Fibroblast of lung (primary cell): Measurements from ENCODE around the gene IKBKG. TPM values are rescaled to one million over a fixed set of nuclear protein-coding genes. Genes with fewer than 3 reads are reported as not detected.
A peak's percentile ranks its signal among the peaks of the same experiment; 100 is the strongest.

Source experiments
- DNase-seq, 2 donors: peaks; one replicate each; pipeline versions ENCODE4 v3.0.0 to v3.0.0-alpha.2; 2010; ENCODE audit warnings: low read depth in 2 of 2
- H2AFZ ChIP-seq: 2 replicates; pipeline ENCODE4 v1.5.1; 2012; ENCODE audit warnings: low read length, control low read depth, inconsistent platforms
- H3K27ac ChIP-seq: 2 replicates; pipeline ENCODE4 v1.5.1; 2011; ENCODE audit warnings: low read length, control low read depth; ENCODE audit not compliant: insufficient read depth
- H3K27me3 ChIP-seq: 2 replicates; pipeline ENCODE4 v1.5.1; 2011; ENCODE audit warnings: mild to moderate bottlenecking, low read length; ENCODE audit not compliant: control insufficient read depth, insufficient read depth
- H3K36me3 ChIP-seq: 2 replicates; pipeline ENCODE4 v1.5.1; 2011; ENCODE audit warnings: low read length; ENCODE audit not compliant: control insufficient read depth, insufficient read depth
- H3K4me1 ChIP-seq: 2 replicates; pipeline ENCODE4 v1.5.1; 2011; ENCODE audit warnings: low read length; ENCODE audit not compliant: control insufficient read depth, insufficient read depth; ENCODE audit errors: extremely low read depth
- H3K4me2 ChIP-seq: 2 replicates; pipeline ENCODE4 v1.5.1; 2011; ENCODE audit warnings: low read length, control low read depth; ENCODE audit not compliant: insufficient read depth; ENCODE audit errors: extremely low read depth
- H3K4me3 ChIP-seq, 4 experiments: fragments of 200-600 bp in 1 of 4; sonication (generic) in 1 of 4; replicated peaks in 1 of 4; 2 replicates each; pipeline ENCODE4 v1.5.1; 2011 to 2016; ENCODE audit warnings: low read length in 4 of 4, low read depth in 3 of 4, mild to moderate bottlenecking in 3 of 4, control low read depth in 2 of 4, inconsistent platforms in 1 of 4, mixed read lengths in 1 of 4; ENCODE audit not compliant: insufficient read depth in 1 of 4; ENCODE audit errors: control extremely low read depth in 1 of 4
- H3K79me2 ChIP-seq: 2 replicates; pipeline ENCODE4 v1.5.1; 2012; ENCODE audit warnings: mild to moderate bottlenecking, low read length, inconsistent platforms; ENCODE audit not compliant: control insufficient read depth, insufficient read depth
- H3K9ac ChIP-seq: 2 replicates; pipeline ENCODE4 v1.5.1; 2011; ENCODE audit warnings: mild to moderate bottlenecking, low read length, control low read depth; ENCODE audit not compliant: insufficient read depth
- H3K9me3 ChIP-seq: 2 replicates; pipeline ENCODE4 v1.5.1; 2012; ENCODE audit warnings: low read depth, low read length; ENCODE audit not compliant: control insufficient read depth, insufficient read depth
- H4K20me1 ChIP-seq: 2 replicates; pipeline ENCODE4 v1.5.1; 2011; ENCODE audit warnings: low read length; ENCODE audit not compliant: control insufficient read depth, insufficient read depth; ENCODE audit errors: extremely low read depth
- CTCF ChIP-seq, 2 donors: IDR thresholded peaks in 1 of 2; conservative IDR thresholded peaks in 1 of 2; 1 replicate in 1 of 2; 2 replicates in 1 of 2; pipeline ENCODE4 v1.5.1; 2011 to 2012; ENCODE audit warnings: low read length in 2 of 2, control low read depth in 1 of 2, inconsistent platforms in 1 of 2, low read depth in 1 of 2, mild to moderate bottlenecking in 1 of 2
- EZH2 ChIP-seq: IDR thresholded peaks from 2 replicates; pipeline ENCODE4 v1.5.1; 2012; ENCODE audit warnings: low read length, control low read depth, mild to moderate bottlenecking; ENCODE audit errors: missing control alignments
- polyA plus RNA-seq, 2 donors: library from polyadenylated mRNA; depleted of rRNA in 1 of 2; stranded (reverse) in 1 of 2; unstranded in 1 of 2; fragments of >200 nt; gene quantifications; 2 replicates each; pipeline ENCODE4 v1.2.1, GENCODE V29; 2011 to 2012; ENCODE audit warnings: missing spikeins in 1 of 2
- total RNA-seq: library from RNA; depleted of rRNA; stranded (reverse); fragments of >200 nt; gene quantifications from 2 replicates; pipeline ENCODE4 v1.2.1, GENCODE V29; 2014

The IKBKG gene
- total and polyA plus RNA-seq, 2 donors (not counting 1 experiment from before 2014, with no cell fraction given): 14.8 to 20.1 TPM

GRCh38 chrX:154502989-154503388 is 44.4 kb upstream of the IKBKG start:
- Histone ChIP-seq H3K36me3 (no peaks in the 10 kb centered on the region), H3K4me3 (no peak overlapping the region), H3K27ac (no peak overlapping the region), H3K4me2 (no peak overlapping the region), H4K20me1 (no peaks in the 10 kb centered on the region), H3K79me2 (no peaks in the 10 kb centered on the region), H3K9me3 (no peaks in the 10 kb centered on the region), H2AFZ (no peak overlapping the region), H3K9ac (no peak overlapping the region), H3K4me1 (peaks cover 3% of the 10 kb centered on the region), H3K27me3 (no peaks in the 10 kb centered on the region)
- no peak for TF ChIP-seq CTCF (conservative IDR thresholded peaks at IDR 0.05 in 1 of 2, IDR thresholded peaks at IDR 0.05 in 1 of 2; ENCODE audit: low read depth in 1 of 2, low read length in 2 of 2)
- no peak for TF ChIP-seq EZH2
- DNase-seq: no peak

- H3K27ac ChIP-seq: no peak overlapping the region
- no peaks in the 10 kb centered on the region for H3K9me3 ChIP-seq
- no peak overlapping the region for H2AFZ ChIP-seq
- H3K36me3 ChIP-seq: no peaks in the 10 kb centered on the region
- no peaks in the 10 kb centered on the region for H3K79me2 ChIP-seq
- no peak overlapping the region for H3K4me3 ChIP-seq
- no peaks in the 10 kb centered on the region for H4K20me1 ChIP-seq
- H3K4me2 ChIP-seq: no peak overlapping the region
- H3K27me3 ChIP-seq: no peaks in the 10 kb centered on the region
- no peak overlapping the region for H3K9ac ChIP-seq
- peaks cover 3% of the 10 kb centered on the region for H3K4me1 ChIP-seq
- peak; percentile 39 to 49 for DNase-seq
- TF ChIP-seq CTCF (conservative IDR thresholded peaks at IDR 0.05 in 1 of 2, IDR thresholded peaks at IDR 0.05 in 1 of 2; ENCODE audit: low read depth in 1 of 2, low read length in 2 of 2) (no peak), EZH2 (no peak)
These were observed 41.7 kb upstream of the IKBKG start for GRCh38 chrX:154505734-154506133.

- H3K9me3 ChIP-seq: no peaks in the 10 kb centered on the region
- DNase-seq: no peak
- H3K36me3 ChIP-seq: no peaks in the 10 kb centered on the region
- H3K27me3 ChIP-seq: no peaks in the 10 kb centered on the region
- H3K4me3 ChIP-seq: no peak overlapping the region
- no peak overlapping the region for H3K27ac ChIP-seq
- TF ChIP-seq CTCF (conservative IDR thresholded peaks at IDR 0.05 in 1 of 2, IDR thresholded peaks at IDR 0.05 in 1 of 2; ENCODE audit: low read depth in 1 of 2, low read length in 2 of 2) (no peak), EZH2 (no peak)
- no peak overlapping the region for H3K9ac ChIP-seq
- no peaks in the 10 kb centered on the region for H4K20me1 ChIP-seq
- H3K4me1 ChIP-seq: peaks cover 3% of the 10 kb centered on the region
- no peaks in the 10 kb centered on the region for H3K79me2 ChIP-seq
- H3K4me2 ChIP-seq: no peak overlapping the region
- H2AFZ ChIP-seq: no peak overlapping the region
These were observed 40.7 kb upstream of the IKBKG start for GRCh38 chrX:154506483-154507332.
